Stimulated activated naive CD8-positive, alpha-beta T cell treated with anti-CD3 and anti-CD28 coated beads, Interleukin-15, amount 100 ng/mL, for 72 hours (primary cell): ENCODE results near the gene TUSC7.

ENCODE experiments used
- ATAC-seq: fragments of 150-1000 bp; cut with Tn5 transposase; 2 replicates; pipeline ENCODE4 v1.10.0; 2021; ENCODE audit warnings: mild to moderate bottlenecking, moderate library complexity
- DNase-seq, 2 donors: peaks; one replicate each; pipeline ENCODE4 v3.0.0; 2021 to 2022
- H3K27ac Mint-ChIP-seq, 2 donors: one replicate each; pipeline ENCODE4 v1.8.0; 2022; ENCODE audit warnings: mild to moderate bottlenecking in 2 of 2, mixed read lengths in 2 of 2, moderate library complexity in 2 of 2
- H3K27me3 Mint-ChIP-seq: one replicate; pipeline ENCODE4 v1.8.0; 2022; ENCODE audit warnings: mixed read lengths
- H3K4me1 Mint-ChIP-seq: one replicate; pipeline ENCODE4 v1.8.0; 2022; ENCODE audit warnings: mild to moderate bottlenecking, mixed read lengths
- H3K4me3 Mint-ChIP-seq, 2 donors: one replicate each; pipeline ENCODE4 v1.8.0; 2022; ENCODE audit warnings: mild to moderate bottlenecking in 2 of 2, mixed read lengths in 2 of 2, moderate library complexity in 1 of 2
- H3K9me3 Mint-ChIP-seq, 2 donors: one replicate each; pipeline ENCODE4 v1.8.0; 2022; ENCODE audit warnings: mixed read lengths in 2 of 2

TUSC7 gene

GRCh38 chr3:116739678-116740077 is 30.1 kb downstream of the TUSC7 start:
- Mint-ChIP-seq H3K4me1 (no peaks in the 10 kb centered on the region), H3K4me3 (no peak overlapping the region), H3K27me3 (no peaks in the 10 kb centered on the region), H3K27ac (no peak overlapping the region), H3K9me3 (peaks cover 12 to 13% of the 10 kb centered on the region in 2 donors)
- DNase-seq (no peak), ATAC-seq (no peak)

- no peak for ATAC-seq
- Mint-ChIP-seq H3K27me3 (no peaks in the 10 kb centered on the region), H3K4me3 (no peak overlapping the region)
Measured at GRCh38 chr3:116740293-116740692, 30.7 kb downstream of the TUSC7 start.

GRCh38 chr3:116741467-116741866 is 31.9 kb downstream of the TUSC7 start:
- Mint-ChIP-seq H3K4me3 (no peak overlapping the region), H3K27me3 (no peaks in the 10 kb centered on the region), H3K4me1 (no peaks in the 10 kb centered on the region), H3K27ac (no peak overlapping the region), H3K9me3 (peaks cover 2 to 14% of the 10 kb centered on the region in 2 donors)
- DNase-seq (no peak), ATAC-seq (no peak)

More at GRCh38 chr3:116740293-116740692, 30.7 kb downstream of the TUSC7 start:
- Mint-ChIP-seq H3K4me1 (no peaks in the 10 kb centered on the region), H3K27ac (no peak overlapping the region), H3K9me3 (peaks cover 13 to 15% of the 10 kb centered on the region in 2 donors)
- DNase-seq = no peak

GRCh38 chr3:116743062-116743461 is 33.5 kb downstream of the TUSC7 start:
- Mint-ChIP-seq H3K9me3 (peaks cover 0 to 12% of the 10 kb centered on the region in 2 donors), H3K4me1 (no peaks in the 10 kb centered on the region), H3K27me3 (no peaks in the 10 kb centered on the region), H3K27ac (no peak overlapping the region), H3K4me3 (no peak overlapping the region)
- ATAC-seq = no peak
- DNase-seq = no peak

- no peaks in the 10 kb centered on the region for H3K4me1 Mint-ChIP-seq
- DNase-seq (no peak), ATAC-seq (no peak)
Measured at GRCh38 chr3:116749388-116749787, 39.8 kb downstream of the TUSC7 start.

GRCh38 chr3:116757315-116757714 is 47.7 kb downstream of the TUSC7 start:
- H3K4me3 Mint-ChIP-seq = no peak overlapping the region
- DNase-seq (no peak), ATAC-seq (no peak)
- no peak overlapping the region for H3K27ac Mint-ChIP-seq
- H3K27me3 Mint-ChIP-seq = no peaks in the 10 kb centered on the region
- no peaks in the 10 kb centered on the region for H3K4me1 Mint-ChIP-seq
- H3K9me3 Mint-ChIP-seq = peaks cover 0 to 6% of the 10 kb centered on the region in 2 donors

More at GRCh38 chr3:116749388-116749787, 39.8 kb downstream of the TUSC7 start:
- Mint-ChIP-seq H3K27me3 (no peaks in the 10 kb centered on the region), H3K27ac (no peak overlapping the region), H3K4me3 (no peak overlapping the region), H3K9me3 (peaks cover 3 to 12% of the 10 kb centered on the region in 2 donors)

GRCh38 chr3:116759316-116759715 is 49.7 kb downstream of the TUSC7 start:
- ATAC-seq = no peak
- Mint-ChIP-seq H3K9me3 (peaks cover 0 to 4% of the 10 kb centered on the region in 2 donors), H3K27me3 (no peaks in the 10 kb centered on the region), H3K4me1 (no peaks in the 10 kb centered on the region), H3K4me3 (no peak overlapping the region), H3K27ac (no peak overlapping the region)
- DNase-seq = no peak
